ENCODE measurements around the gene WNT7B. TPM values are rescaled to one million over a fixed set of nuclear protein-coding genes. Genes with fewer than 3 reads are reported as not detected.

Gene WNT7B
- total and polyA plus RNA-seq, 5 experiments from 2014 or later = not detected

DNA sequence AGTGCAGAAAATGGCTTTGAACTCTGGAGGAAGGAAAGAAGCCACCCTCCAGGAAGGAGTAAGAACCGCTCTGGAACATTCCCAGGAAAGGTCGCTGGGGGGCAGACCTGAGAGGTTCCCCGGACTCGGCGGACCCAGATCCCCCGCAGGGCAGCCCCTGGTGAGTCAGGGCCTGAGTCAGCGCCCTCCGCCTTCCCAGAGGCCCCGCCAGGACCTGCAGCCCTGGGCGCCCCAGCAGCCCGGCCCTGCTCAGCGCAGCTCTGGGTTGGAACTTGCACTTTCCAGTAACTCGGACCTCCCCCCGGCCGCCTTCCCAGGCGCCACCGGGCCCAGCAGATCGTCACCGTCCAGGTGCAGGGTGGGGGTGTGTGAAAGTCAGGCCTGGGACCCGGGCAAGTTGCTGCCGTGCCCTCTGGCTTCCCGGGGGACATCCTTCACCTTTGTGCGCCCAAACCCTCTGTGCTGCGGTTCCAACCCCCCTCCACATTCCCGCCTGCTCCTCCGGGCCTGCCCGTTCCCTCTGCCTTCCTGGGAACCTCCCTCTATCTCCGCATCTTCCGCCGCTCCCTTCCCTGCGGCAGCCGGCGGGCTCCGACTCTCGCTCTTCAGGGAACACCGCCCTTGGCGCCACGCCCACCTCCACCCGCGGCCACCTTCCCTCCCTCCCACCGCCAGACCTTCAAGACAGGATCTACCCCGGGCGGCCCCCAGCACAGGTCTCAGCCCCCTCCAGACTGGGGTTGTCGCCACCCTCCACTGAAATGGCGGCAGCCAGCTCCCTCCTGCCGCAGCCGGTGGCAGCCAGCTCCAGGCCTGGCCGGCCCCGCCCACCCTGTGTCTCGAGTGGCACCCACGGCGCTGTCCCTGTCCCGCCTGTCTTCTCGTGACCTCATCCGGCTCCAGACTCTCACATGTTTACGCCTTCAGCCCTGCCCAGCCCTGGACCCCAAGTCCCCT is 36.8 kb upstream of the WNT7B start:
- no peaks in the 10 kb centered on the region for H3K27me3 Mint-ChIP-seq
- H3K9me3 Mint-ChIP-seq = peaks cover 0 to 8% (median 4%) of the 10 kb centered on the region in 9 donors
- peak overlapping the region; percentile 85 to 95 (median 88) for H3K4me3 Mint-ChIP-seq
- no peaks in the 10 kb centered on the region for H3K36me3 Mint-ChIP-seq
- DNase-seq (peak; percentile 62 to 90 (median 71)), ATAC-seq (peak; percentile 86 to 92)
- peaks cover 5 to 22% (median 8%) of the 10 kb centered on the region in 4 donors for H3K4me1 Mint-ChIP-seq
- peak overlapping the region; percentile 73 to 95 (median 86) for H3K27ac Mint-ChIP-seq
- POLR2A ChIA-PET = interaction anchor here (0.7 to 4.4 kb wide), 11 partner anchors 10 to 717 kb away, joined by 3 to 89 read pairs (median 5); partner anchors contain the start of gene TRMU

- Mint-ChIP-seq H3K27ac (peak overlapping the region in 6 of 10 donors; percentile 41 to 95 (median 82)), H3K4me3 (peak overlapping the region; percentile 85 to 95 (median 88)), H3K36me3 (no peaks in the 10 kb centered on the region), H3K4me1 (peaks cover 5 to 22% (median 8%) of the 10 kb centered on the region in 4 donors), H3K27me3 (no peaks in the 10 kb centered on the region), H3K9me3 (peaks cover 0 to 8% (median 4%) of the 10 kb centered on the region in 9 donors)
- peak in 1 of 10 donors; percentile 38 for DNase-seq
- POLR2A ChIA-PET = interaction anchor here (0.7 to 4.4 kb wide), 11 partner anchors 10 to 716 kb away, joined by 3 to 89 read pairs (median 5); partner anchors contain the start of gene TRMU
- no peak for ATAC-seq
Observed at GRCh38 chr22:46012881-46013281, 35.9 kb upstream of the WNT7B start.

- H3K27me3 Mint-ChIP-seq = no peaks in the 10 kb centered on the region
- H3K9me3 Mint-ChIP-seq = peaks cover 0 to 8% (median 4%) of the 10 kb centered on the region in 9 donors
- H3K4me3 Mint-ChIP-seq = peak overlapping the region in 8 of 10 donors; percentile 4 to 48 (median 28)
- no peak for ATAC-seq
- H3K27ac Mint-ChIP-seq = peak overlapping the region in 2 of 10 donors; percentile 37 to 63
- POLR2A ChIA-PET = interaction anchor here (0.6 to 4.4 kb wide), 9 partner anchors 9 to 716 kb away, joined by 3 to 89 read pairs (median 4); partner anchors contain the start of gene TRMU
- peak in 1 of 10 donors; percentile 54 for DNase-seq
- no peaks in the 10 kb centered on the region for H3K36me3 Mint-ChIP-seq
- H3K4me1 Mint-ChIP-seq = peaks cover 5 to 22% (median 8%) of the 10 kb centered on the region in 4 donors
Observed at GRCh38 chr22:46012182-46012880, 35.4 kb upstream of the WNT7B start.

- POLR2A ChIA-PET = interaction anchor here (0.6 to 4.4 kb wide), 3 partner anchors 25 to 61 kb away, joined by 3 to 89 read pairs (median 32); no protein-coding TSS in a partner anchor
- Mint-ChIP-seq H3K4me1 (peaks cover 5 to 22% (median 8%) of the 10 kb centered on the region in 4 donors), H3K9me3 (peaks cover 0 to 8% (median 4%) of the 10 kb centered on the region in 9 donors), H3K4me3 (peak overlapping the region in 7 of 10 donors; percentile 4 to 45 (median 18)), H3K27ac (peak overlapping the region in 1 of 10 donors; percentile 63), H3K27me3 (no peaks in the 10 kb centered on the region), H3K36me3 (no peaks in the 10 kb centered on the region)
- DNase-seq (peak in 1 of 10 donors; percentile 38), ATAC-seq (no peak)
Observed at GRCh38 chr22:46011627-46012181, 34.7 kb upstream of the WNT7B start.

DNA sequence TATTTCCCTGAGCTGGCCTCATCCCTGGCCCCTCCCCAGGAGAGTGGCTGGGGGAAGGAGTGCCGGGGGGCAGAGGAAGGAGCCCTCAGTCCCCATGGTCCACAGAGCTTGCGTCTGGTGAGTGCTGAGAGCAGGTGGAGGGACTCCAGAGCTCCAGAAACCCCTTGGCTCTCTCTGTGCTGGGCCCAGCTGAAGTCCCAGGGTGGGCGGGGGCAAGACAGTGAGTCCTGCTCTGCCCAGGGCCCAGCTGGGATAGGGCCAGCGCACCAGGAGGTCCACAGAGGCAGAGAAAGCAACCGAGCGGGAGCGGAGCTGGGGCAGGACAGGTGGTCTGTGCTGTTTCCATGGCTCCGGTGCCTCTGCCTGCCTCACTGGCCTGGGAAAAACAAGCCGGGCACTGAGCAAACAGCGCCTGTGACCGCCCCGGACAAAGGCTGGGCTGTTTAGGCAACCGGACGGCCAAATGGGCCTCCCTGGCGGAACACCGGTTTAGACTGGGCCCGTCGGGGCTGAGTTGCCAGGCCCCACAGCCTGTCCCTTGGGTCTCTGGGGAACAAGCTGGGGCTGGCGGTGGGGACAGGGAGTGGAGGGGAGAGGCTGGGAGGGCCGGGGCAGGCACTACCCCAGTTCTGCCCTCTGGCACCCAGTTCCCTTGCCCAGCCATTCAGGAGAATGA is 34.1 kb upstream of the WNT7B start:
- H3K36me3 Mint-ChIP-seq = no peaks in the 10 kb centered on the region

GRCh38 chr22:46010207-46010867 is 33.4 kb upstream of the WNT7B start:
- H3K27me3 Mint-ChIP-seq = no peaks in the 10 kb centered on the region
- H3K9me3 Mint-ChIP-seq = peaks cover 0 to 8% (median 4%) of the 10 kb centered on the region in 9 donors
- H3K36me3 Mint-ChIP-seq = no peaks in the 10 kb centered on the region
- DNase-seq = peak in 1 of 10 donors; percentile 32
- H3K4me3 Mint-ChIP-seq = no peak overlapping the region
- H3K4me1 Mint-ChIP-seq = peaks cover 7 to 27% (median 14%) of the 10 kb centered on the region in 4 donors
- no peak for ATAC-seq
- POLR2A ChIA-PET = interaction anchor here (1.1 kb wide), 2 partner anchors 26 to 39 kb away, joined by 4 to 5 read pairs; no protein-coding TSS in a partner anchor
- no peak overlapping the region for H3K27ac Mint-ChIP-seq

More for the DNA sequence above, 34.1 kb upstream of the WNT7B start:
- Mint-ChIP-seq H3K27ac (no peak overlapping the region), H3K9me3 (peaks cover 0 to 8% (median 4%) of the 10 kb centered on the region in 9 donors), H3K4me1 (peaks cover 7 to 25% (median 11%) of the 10 kb centered on the region in 4 donors), H3K4me3 (no peak overlapping the region), H3K27me3 (no peaks in the 10 kb centered on the region)
- ATAC-seq (no peak), DNase-seq (peak in 1 of 10 donors; percentile 55)
- POLR2A ChIA-PET = interaction anchor here (1.1 kb wide), 2 partner anchors 25 to 38 kb away, joined by 4 to 5 read pairs; no protein-coding TSS in a partner anchor

GRCh38 chr22:46009730-46010129 is 32.8 kb upstream of the WNT7B start:
- no peak overlapping the region for H3K27ac Mint-ChIP-seq
- peaks cover 7 to 22% (median 15%) of the 10 kb centered on the region in 4 donors for H3K4me1 Mint-ChIP-seq
- DNase-seq (peak in 1 of 10 donors; percentile 41), ATAC-seq (no peak)
- H3K9me3 Mint-ChIP-seq = peaks cover 0 to 8% (median 4%) of the 10 kb centered on the region in 9 donors
- POLR2A ChIA-PET = no interaction called here
- no peak overlapping the region for H3K4me3 Mint-ChIP-seq
- no peaks in the 10 kb centered on the region for H3K27me3 Mint-ChIP-seq
- no peaks in the 10 kb centered on the region for H3K36me3 Mint-ChIP-seq

- peak overlapping the region in 1 of 10 donors; percentile 2 for H3K27ac Mint-ChIP-seq
- H3K36me3 Mint-ChIP-seq = no peaks in the 10 kb centered on the region
- DNase-seq (peak in 1 of 10 donors; percentile 40), ATAC-seq (no peak)
- no peak overlapping the region for H3K4me3 Mint-ChIP-seq
- no peaks in the 10 kb centered on the region for H3K27me3 Mint-ChIP-seq
- peaks cover 0 to 8% (median 4%) of the 10 kb centered on the region in 9 donors for H3K9me3 Mint-ChIP-seq
- peaks cover 8 to 22% (median 20%) of the 10 kb centered on the region in 4 donors for H3K4me1 Mint-ChIP-seq
- POLR2A ChIA-PET = interaction anchor here (3.8 kb wide), 1 partner anchor 27 kb away, joined by 40 read pairs; no protein-coding TSS in a partner anchor
Observed at GRCh38 chr22:46008836-46009596, 32.1 kb upstream of the WNT7B start.

- Mint-ChIP-seq H3K4me1 (peaks cover 8 to 22% (median 20%) of the 10 kb centered on the region in 4 donors), H3K4me3 (no peak overlapping the region), H3K36me3 (no peaks in the 10 kb centered on the region), H3K27me3 (no peaks in the 10 kb centered on the region), H3K9me3 (peaks cover 0 to 8% (median 4%) of the 10 kb centered on the region in 9 donors), H3K27ac (no peak overlapping the region)
- no peak for ATAC-seq
- POLR2A ChIA-PET = interaction anchor here (1.2 to 3.8 kb wide), 2 partner anchors 26 to 28 kb away, joined by 3 to 40 read pairs; no protein-coding TSS in a partner anchor
- peak in 1 of 10 donors; percentile 19 for DNase-seq
Observed at GRCh38 chr22:46008291-46008690, 31.3 kb upstream of the WNT7B start.

DNA sequence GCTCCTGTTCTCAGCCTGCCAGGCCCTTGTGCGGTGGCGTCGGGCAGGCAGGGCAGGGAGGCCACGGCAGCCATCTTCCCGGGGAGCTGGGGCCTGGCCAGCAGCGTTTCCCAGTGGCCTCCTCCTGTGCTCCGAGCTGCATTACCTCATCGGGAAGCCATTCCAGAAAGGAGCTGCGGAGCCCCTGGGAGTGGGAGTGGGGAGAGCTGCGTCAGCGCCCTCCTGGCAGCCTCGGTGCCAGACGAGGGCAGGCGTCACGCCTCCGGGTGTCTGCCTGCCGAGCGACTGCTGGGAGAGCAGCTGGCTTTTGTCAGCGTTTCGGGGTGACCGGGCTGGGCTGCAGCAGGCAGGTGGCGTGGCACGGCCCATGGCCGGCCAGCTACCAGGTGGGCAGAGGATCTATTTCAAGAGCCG is 30.9 kb upstream of the WNT7B start:
- POLR2A ChIA-PET = interaction anchor here (1.2 to 3.8 kb wide), 2 partner anchors 26 to 28 kb away, joined by 3 to 40 read pairs; no protein-coding TSS in a partner anchor
- Mint-ChIP-seq H3K9me3 (peaks cover 0 to 8% (median 4%) of the 10 kb centered on the region in 9 donors), H3K27ac (no peak overlapping the region), H3K27me3 (no peaks in the 10 kb centered on the region), H3K4me1 (peaks cover 5 to 17% (median 17%) of the 10 kb centered on the region in 4 donors), H3K4me3 (no peak overlapping the region), H3K36me3 (no peaks in the 10 kb centered on the region)
- DNase-seq (peak in 1 of 10 donors; percentile 31), ATAC-seq (no peak)

Measured in naive thymus-derived CD8-positive, alpha-beta T cell (primary cell).